Iris pigment epithelial cell (primary cell): ENCODE data around the gene BRWD1.

Experiments
- DNase-seq: peaks from one replicate; pipeline ENCODE4 v3.0.0-alpha.2; 2011; ENCODE audit warnings: low read depth

BRWD1 gene

DNA sequence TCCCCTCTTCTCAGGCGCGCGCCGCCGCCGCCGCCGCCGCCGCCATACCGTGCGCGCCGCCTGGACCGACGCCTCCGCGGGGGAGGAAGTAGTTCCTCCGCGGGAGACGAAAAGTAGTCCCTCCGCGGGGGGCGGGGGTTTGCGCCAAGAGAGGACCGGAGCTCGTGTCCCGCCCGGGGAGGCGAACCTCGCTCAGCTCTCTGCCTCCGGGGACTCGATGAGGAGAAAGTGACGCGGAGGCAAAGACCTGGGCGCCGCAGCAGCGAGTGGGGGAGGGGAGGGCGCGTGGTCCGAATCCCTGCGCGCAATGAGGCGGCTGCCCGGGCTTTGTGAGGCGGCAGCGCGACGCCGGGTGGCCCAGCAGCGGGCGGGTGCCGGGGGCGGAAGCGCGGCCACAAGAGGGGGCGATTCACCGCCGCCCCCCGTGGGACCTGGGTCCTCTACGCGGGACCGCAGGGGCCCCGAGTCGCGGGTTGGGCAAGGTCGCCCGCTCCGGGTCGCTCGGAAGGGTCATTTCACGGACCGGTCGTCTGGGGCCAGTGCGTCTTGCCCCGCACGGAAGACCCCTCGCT lies at the start of gene BRWD1:
Gene BRWD1, minus strand, starts transcription at position 62 of the 572 bp plus-strand sequence. CDS start 141 bp downstream, outside the sequence.
- peak; percentile 88 for DNase-seq

DNA sequence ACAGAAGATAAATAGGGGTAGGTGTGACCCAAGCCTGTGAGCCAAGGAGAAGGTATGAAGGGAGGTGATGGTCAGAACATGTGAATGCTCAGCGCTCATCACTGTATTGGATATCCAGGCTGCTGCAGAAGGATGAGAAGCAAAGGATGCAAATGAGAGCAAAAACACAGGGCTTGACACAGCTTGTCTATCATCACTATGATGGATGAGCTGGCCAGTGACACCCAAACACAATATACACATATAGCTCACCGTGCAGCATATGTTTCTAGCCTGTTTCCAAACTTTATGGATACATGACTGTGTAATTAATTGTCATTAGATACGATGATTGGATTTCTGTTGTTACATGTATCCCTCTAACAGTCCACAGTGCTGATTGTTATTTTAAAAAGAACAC lies 49.3 kb upstream of the BRWD1 start:
- DNase-seq = no peak

DNA sequence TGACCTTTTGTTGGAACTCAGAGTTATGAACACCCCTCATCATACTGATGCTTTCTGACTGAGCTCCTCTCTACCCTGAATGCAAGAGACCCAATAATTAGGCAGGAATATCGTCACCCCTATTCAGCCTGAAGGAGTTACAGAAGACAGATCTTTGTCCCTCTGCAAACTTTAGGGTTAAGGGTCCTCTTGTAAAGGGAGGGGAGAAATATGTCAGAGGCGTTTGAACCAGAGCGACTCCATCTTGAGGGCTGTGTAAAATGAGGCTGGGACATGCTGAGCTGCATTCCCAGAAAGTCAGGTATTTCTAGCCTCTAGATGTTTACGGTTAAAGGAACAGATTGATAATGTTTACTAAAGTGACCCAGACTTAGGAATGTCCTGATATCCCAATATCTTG lies 46.0 kb upstream of the BRWD1 start:
- no peak for DNase-seq

DNA sequence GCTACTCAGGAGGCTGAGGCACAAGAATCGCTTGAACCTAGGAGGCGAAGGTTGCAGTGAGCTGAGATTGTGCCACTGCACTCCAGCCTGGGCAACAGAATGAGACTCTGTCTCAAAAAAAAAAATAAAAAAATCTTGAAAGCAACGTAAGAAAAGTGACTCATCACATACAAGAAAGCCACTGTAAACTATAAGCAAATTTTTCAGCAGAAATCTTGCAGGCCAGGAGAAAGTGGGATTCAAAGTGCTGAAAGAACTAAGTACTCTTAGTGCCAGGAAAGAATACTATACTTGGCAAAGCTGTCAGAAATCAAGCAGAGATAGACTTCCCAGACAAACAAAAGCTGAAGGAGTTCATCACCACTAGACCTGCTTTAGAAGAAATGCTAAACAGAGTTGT lies 39.9 kb upstream of the BRWD1 start:
- peak; percentile 62 for DNase-seq

DNA sequence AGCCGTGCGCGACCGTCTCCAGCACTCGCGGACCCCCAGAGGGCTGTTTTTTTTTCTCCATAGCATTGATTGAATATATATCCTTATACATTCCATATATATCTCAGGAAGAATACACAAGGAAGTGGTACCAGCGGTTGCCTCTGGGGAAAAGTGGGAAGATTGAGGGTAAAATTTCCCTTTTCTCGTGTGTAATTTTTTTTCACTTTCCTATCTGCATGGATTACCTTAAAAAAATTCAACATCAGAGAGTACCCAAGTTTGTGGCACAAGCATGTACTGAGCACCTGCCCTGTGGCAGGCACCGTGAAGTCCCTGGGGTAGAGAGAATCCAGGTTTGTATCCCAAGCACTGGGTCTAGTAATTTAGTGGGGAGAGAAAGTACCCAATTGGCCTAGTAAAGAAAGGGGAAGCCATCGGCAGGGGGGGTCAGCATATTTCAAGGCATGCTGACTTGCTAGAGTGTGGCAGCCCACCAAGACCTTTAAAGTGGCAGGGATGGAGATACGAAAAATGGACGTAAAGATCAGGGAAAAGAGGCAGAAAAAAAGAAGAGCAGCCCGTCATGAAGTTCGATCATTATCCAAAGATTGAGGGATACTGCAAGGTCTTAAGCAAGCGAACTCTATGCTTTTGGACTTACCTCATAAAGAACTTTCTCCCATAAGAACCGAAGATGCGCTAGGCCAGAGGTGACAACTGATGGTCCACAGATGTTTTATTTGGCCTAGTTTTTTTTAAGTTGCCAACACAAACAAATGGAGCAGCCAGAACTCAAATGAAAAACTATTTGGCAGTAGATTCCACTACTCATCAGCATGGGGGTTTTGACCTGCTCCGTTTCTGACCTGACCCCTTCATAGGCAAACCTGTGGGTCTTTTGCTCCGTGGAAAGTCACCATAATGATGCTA lies 36.9 kb upstream of the BRWD1 start:
- no peak for DNase-seq

DNA sequence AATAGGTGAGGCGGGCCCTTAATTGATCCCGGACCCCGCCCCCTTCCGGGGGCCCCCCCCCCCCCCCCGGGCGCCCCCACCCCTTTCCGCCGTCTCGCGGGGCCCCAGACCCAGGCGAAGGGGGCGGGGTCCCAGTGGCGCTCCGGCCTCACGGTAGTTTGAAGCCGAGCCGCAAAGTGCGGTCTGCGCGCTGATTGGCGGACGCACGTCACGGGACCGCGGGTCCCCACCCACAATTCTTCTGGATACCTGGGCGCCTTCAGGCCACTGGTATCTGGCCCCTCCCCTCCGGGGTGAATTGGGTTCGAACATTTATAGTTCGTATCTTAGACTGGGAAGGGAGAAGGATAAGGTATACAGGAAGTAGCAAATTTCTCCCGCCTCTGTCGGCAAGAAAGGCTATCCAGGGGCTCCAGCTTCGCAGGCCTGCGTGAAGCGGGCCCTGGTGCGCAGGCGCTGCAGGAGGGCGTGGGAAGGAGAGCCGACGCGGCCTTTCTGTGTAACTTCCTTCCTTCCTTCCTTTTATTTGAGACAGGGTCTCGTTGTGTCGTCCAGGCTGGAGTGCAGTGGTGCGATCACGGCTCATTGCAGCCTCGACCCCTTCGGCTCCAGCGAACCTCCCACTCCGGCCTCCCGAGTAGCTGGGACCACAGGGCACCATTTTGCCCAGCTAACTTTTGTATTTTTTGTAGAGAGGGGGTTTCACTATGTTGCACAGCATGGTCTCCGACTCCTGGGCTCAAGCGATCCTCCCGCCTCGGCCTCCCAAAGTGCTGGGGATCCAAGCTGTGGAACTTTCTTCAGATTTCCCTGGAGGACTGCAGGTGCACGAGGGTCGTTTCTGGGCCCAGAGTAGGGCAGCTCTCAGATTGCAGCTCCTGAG lies 36.0 kb upstream of the BRWD1 start:
- peak; percentile 94 for DNase-seq

DNA sequence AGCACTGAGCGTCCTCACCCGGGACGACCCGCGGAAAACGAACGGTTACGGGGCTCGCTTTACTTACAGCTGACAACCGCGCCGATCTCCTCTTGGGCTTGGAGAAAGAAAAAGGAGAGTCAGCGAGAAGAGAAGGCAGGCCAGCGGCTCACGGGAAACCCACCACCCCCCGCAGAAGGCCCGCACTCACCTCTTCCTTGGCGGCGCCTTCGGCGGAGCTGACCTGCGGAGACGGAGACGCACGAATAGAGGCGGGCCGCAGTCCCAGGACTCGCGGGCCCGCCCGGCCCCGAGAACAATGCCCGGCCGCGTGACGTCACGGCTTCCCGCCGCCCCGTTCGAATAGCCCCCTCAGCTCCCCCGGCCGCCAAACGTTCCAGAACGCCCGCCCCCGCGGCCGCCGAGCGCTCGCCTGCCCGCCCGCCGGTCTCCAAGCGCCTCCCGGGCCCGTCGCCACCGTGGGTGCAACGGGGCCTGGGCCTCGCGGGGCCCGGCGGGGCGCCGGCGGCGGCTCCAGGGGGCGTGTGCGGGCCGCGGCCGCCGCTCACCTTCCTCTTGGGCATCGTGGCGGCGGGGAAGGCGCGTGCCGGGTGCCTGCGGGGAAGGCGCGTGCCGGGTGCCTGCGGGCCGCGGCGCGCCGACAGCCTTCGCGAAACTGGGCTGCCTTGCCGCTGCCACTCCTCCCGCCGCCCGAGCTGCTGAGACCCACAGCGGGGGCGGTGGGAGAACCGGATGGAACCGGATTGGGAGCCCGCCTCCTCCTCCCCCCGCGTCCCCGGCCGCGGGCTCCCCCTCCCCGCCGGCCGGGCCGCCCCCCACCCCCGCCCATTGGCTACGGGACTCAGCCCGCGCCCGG lies 35.2 kb upstream of the BRWD1 start, which contains the start of gene HMGN1:
Gene HMGN1, minus strand, starts transcription at position 734 of the 856 bp plus-strand sequence. Its CDS starts 171 bp downstream, at position 563.
- DNase-seq = peak; percentile 86

DNA sequence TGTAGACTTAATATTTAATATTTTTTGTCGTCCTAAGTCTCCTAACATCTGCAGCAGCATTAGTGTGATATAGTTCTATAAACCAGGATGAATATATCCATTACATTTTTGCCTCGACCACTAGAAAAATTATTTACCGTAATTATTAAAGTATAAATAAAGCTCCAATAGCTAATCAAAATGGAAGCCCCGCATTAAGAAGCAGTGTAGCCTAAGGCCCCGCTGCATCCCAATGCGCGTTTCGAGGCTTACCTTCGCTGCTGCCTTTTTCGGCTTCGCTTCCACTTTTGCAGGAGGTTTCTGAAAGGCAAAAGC lies 34.6 kb upstream of the BRWD1 start:
- DNase-seq = no peak

DNA sequence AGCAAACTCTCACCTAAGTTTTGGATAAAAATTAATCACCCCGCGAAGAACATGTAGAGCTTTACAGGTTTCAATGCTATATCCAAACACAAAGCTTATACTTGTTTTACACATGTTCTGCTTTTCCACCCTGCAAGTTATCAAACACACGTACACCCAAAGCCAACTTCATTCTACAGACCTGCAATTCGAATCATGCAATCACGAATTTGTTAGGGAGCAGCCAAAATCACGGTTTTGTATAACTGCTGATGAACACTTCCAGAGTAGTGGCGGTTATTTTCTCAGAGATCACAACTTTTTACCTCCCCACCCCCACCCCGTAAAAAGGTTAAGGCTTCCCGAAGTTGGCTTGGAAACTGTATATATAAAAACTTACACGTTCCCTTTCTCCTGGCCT lies 34.1 kb upstream of the BRWD1 start:
- no peak for DNase-seq

DNA sequence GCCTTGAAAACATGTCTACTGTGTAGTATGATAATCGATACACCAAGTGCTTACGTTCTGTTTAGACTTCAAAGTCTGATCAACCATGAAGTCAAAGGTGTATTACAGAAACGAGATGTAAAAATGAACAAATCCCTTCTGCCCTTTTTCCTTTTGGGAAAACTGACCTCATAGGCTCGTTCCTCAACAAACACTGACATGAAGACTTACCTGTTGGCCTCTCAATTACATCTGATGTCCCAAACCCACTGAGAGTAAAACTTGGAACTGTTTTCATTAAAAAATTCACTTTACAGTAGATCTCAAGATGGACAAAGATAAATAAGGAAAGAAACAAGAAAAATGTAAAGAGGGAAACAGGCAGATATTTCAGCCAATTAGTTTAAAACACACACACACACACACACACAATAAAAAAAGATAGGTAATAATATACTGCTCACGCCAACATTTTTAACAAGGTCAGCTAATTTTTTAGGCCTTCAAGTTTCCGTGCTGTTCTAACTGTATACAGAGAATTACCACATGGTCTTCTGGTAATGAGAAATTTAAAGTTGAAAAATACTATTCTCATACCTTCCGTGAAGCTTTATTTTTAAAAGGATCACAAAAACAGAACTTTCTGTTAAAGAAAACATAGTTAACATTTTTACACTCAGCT lies 33.4 kb upstream of the BRWD1 start:
- DNase-seq = no peak

DNA sequence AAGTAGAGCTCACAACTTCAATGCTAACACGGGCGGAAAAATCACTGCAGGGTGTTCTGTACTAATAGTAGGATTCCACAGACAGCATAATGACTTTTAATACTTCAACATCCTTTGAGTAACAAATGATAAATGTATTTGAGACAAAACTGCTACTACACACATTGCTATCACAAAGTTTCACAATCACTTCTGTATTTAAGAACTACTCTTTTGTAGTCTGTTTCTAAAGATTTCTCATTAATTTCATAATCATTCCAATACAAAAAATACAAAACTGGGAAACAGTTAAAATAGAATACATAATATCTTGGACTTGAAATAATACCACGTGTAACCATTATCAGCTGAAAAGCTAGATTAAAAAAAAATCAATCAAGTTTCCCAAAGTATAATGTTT lies 32.8 kb upstream of the BRWD1 start:
- DNase-seq = no peak

DNA sequence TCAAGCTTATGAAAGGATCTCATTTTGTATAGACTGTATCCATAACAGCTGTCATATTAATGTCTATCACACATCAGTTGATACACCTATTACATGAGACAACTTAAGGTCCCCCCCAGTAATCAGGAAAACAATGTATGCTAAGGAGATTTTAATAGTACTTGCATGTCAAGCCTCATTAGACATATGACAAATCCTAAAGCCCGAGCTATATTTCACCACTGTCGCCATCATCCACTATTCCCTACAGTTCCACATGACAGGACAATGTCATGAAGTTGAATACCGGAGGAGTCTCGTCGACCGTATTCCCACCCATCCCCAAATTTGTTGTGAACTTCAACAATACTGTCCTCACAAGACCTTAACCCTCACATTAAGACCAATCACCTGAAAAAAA lies 32.0 kb upstream of the BRWD1 start:
- DNase-seq = no peak

DNA sequence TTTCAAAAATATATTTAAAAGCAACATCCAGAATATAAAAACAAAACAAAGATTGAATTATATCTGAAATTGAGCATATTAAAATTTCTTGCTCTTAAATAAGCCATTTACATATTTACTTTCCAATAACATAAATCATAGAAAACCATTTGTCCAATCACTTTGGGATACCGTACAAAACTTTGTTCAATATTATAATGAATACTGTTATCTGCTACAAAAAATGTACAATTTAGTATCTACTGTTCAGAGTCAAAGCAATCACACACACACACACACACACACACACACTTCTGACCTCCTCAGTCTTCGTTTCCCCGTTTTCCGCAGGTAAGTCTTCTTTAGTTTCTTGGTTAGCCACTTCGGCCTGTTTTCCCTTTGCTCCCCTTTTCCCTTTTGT lies 31.4 kb upstream of the BRWD1 start:
- DNase-seq = no peak

DNA sequence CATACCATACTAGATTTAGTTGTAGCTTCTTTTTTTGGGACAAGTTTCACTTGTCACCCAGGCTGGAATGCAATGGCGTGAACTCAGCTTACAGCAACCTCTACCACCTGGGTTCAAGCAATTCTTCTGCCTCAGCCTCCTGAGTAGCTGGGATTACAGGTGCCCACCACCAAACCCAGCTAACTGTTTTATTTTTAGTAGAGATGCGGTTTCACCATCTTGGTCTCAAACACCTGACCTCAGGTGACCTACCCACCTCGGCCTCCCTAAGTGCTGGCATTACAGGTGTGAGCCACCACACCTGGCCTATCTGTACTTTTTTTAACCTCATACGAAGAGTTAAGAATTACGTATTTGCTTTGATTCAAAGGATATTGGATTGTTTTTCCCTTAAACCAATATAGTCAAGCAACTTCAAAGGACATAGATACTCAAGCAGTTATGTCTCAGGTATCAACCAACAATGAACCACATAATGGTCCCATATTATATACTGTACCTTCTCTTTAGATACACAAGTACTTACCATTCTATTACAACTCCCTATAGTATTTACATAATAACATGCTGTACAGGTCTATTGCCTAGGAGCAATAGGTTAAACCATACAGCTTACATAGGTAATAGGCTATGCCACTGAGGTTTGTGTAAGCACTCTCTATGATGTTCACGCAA lies 28.0 kb upstream of the BRWD1 start:
- DNase-seq = no peak

DNA sequence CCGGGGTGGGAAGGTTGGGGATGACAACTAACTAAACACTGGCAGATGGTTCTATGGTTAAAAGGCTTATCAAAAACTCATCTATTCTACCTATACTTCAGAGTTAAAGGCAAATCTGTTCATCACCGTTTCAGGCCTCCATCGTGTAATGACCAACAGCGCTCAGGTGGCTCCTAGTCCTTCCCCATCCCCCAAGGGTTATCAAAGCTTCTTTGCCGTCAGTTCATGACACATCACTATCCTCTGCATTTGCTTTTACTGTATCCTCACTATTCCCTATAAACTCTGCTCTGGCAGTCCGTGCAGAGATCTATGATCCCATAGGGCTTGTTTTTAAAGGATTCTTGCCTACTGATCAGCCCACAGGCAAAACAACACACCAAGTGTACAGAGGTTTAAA lies 27.3 kb upstream of the BRWD1 start:
- no peak for DNase-seq

DNA sequence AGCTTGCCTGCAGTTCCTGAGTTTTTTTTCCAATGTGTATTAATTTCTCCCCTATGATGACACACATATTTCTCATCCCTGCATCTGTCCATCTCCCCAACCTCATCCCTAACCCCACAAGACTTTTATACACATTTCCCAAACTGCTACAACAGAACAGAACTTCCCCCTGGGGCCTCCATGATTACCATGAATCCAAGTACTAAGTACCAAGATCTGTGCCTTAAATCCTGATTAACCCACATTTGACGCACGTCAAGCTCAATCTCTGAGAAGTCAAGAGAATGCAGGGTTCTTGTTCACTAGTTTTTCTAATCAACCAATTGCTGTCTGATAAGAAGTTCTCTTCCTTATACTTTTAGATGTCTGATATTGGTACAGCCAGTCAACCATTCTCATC lies 25.8 kb upstream of the BRWD1 start:
- no peak for DNase-seq

DNA sequence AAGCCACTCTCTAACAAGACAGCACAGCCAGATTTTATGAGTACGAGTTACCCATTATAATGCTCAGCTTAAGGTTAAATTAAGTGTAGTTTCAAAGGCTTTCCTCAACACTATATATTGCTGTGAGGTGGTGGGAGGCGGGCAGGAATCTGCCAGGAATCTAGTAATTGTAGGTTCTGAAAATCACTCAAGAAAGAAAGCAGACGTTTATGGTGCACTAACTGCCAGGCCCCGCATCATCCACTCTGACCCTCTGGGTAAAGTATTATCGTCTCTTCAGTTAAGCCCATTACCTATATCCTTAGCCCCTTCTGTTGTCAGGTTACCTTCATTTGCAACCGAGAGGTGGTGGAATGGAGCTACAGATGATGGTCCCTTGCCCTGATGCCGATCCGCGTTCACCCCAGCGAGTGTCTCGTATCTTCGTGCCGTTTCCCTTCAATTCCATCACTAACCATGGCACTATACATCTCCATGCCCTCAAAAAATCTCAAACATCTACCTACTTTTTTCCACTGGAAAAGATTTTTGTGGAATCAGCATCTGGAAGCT lies 23.1 kb upstream of the BRWD1 start:
- DNase-seq = no peak

DNA sequence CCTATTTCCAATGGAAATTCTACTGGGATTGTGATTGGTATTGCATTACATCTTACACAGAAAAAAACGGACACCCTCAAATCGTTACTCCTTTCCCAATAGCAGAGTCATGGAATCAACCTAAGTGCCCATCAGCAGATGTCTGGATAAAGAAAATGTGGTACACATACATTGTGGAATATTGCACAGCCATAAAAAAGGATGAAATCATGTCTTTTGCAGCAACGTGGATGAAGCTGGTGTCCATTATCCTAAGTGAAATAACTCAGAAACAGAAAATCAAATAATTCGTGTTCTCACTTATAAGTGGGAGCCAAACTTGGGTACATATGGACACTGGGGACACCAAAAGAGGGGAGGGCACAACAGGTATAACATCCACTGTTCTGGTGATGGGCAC lies 21.2 kb upstream of the BRWD1 start:
- DNase-seq = no peak

DNA sequence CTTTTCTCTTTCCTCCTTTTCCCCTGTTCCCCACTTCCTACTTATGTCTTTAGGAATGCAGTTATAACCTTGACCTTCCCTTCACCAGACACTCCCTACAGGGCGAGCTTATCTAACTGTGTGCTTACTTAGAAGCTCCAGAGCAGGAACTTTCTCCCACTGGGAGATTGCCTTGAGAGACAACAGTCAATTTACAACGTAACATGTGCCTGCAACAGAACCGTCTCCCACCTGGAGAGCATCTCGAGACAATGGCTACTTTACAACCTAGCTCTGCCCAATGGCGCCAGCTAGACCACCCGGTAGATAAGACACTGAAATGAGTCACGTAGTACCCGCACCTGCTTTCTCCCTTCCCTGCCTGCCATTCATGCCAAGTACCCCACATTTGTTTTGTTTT lies 18.7 kb upstream of the BRWD1 start:
- no peak for DNase-seq

DNA sequence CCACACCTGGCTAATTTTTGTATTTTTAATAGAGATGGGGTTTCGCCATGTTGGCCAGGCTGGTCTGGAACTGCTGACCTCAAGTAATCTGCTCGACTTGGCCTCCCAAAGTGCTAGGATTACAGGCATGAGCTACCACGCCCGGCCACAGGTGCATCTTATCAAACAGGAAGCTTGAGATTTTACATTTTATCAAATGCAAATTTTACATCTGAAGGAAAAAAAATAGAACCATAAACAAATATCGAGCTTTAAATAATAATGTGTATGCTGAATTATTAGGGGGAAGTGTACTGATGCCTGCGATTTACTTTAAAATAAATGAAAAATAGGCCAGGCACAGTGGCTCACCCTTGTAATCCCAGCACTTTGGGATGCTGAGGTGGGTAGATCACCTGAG lies 16.6 kb upstream of the BRWD1 start:
- no peak for DNase-seq
